Hematopoietic multipotent progenitor cell treated with erythropoietin and hydrocortisone succinate and interleukin-3 and kit ligand, for 15 days (in vitro differentiated cells): ENCODE measurements around the gene PRKAR2A.
A peak's percentile ranks its signal among the peaks of the same experiment; 100 is the strongest.
"Not testable (repeated sequence)": the region's sequence is repeated elsewhere in the genome, so short reads cannot be mapped to it uniquely, and the experiment has no call there.

Source experiments
- DNase-seq: peaks from one replicate; pipeline ENCODE4 v3.0.0-alpha.2; 2015; ENCODE audit warnings: low spot score

Gene PRKAR2A

GRCh38 chr3:48725185-48725855 lies 122.4 kb downstream of the PRKAR2A start:
- not testable (repeated sequence) for DNase-seq

GRCh38 chr3:48723725-48724124 lies 123.9 kb downstream of the PRKAR2A start:
- DNase-seq = no peak

GRCh38 chr3:48723293-48723692 lies 124.4 kb downstream of the PRKAR2A start:
- not testable (repeated sequence) for DNase-seq

- DNase-seq = peak; percentile 97
Observed at GRCh38 chr3:48716982-48717746, 130.5 kb downstream of the PRKAR2A start, which contains the start of gene IP6K2. Gene IP6K2, minus strand, starts transcription at chr3:48717221. Its CDS starts 21,930 bp downstream, at chr3:48695291.

GRCh38 chr3:48716508-48716981 lies 131.1 kb downstream of the PRKAR2A start:
- peak; percentile 24 for DNase-seq

GRCh38 chr3:48715174-48715800 lies 132.4 kb downstream of the PRKAR2A start:
- no peak for DNase-seq

GRCh38 chr3:48711727-48712126 lies 135.9 kb downstream of the PRKAR2A start:
- DNase-seq = no peak

GRCh38 chr3:48709051-48709461 lies 138.6 kb downstream of the PRKAR2A start:
- no peak for DNase-seq

GRCh38 chr3:48708481-48708889 lies 139.2 kb downstream of the PRKAR2A start:
- no peak for DNase-seq

GRCh38 chr3:48707157-48707556 lies 140.5 kb downstream of the PRKAR2A start:
- DNase-seq = no peak

GRCh38 chr3:48702320-48702920 lies 145.3 kb downstream of the PRKAR2A start:
- no peak for DNase-seq

- no peak for DNase-seq
Observed at GRCh38 chr3:48700731-48701405, 146.8 kb downstream of the PRKAR2A start.

- DNase-seq = no peak
Observed at GRCh38 chr3:48698891-48699290, 148.8 kb downstream of the PRKAR2A start.

- DNase-seq = no peak
Observed at GRCh38 chr3:48697952-48698351, 149.7 kb downstream of the PRKAR2A start.

GRCh38 chr3:48696601-48697000 lies 151.1 kb downstream of the PRKAR2A start:
- DNase-seq = no peak
